Ectodermal cell (in vitro differentiated cells): Measurements from ENCODE around the gene INAFM2.

Source experiments
- H3K27ac ChIP-seq: 2 replicates; pipeline ENCODE4 v1.7.0; 2013; ENCODE audit warnings: mild to moderate bottlenecking, low read depth, low read length; ENCODE audit not compliant: insufficient read depth, poor library complexity, severe bottlenecking
- H3K27me3 ChIP-seq: 2 replicates; pipeline ENCODE4 v1.7.0; 2013; ENCODE audit warnings: mild to moderate bottlenecking, low read length; ENCODE audit not compliant: insufficient read depth, control insufficient read depth, poor library complexity, severe bottlenecking
- H3K36me3 ChIP-seq: one replicate; pipeline ENCODE4 v1.7.0; 2013; ENCODE audit warnings: low read length; ENCODE audit not compliant: control insufficient read depth, insufficient read depth
- H3K4me1 ChIP-seq: one replicate; pipeline ENCODE4 v1.7.0; 2013; ENCODE audit warnings: low read length; ENCODE audit not compliant: control insufficient read depth, insufficient read depth
- H3K4me3 ChIP-seq: 2 replicates; pipeline ENCODE4 v1.7.0; 2013; ENCODE audit warnings: low read depth, low read length, control low read depth; ENCODE audit not compliant: insufficient read depth
- H3K9me3 ChIP-seq: 2 replicates; pipeline ENCODE4 v1.7.0; 2013; ENCODE audit warnings: mild to moderate bottlenecking, low read length, moderate library complexity; ENCODE audit not compliant: control insufficient read depth
- WGBS, 2 experiments: methylation state at CpG; one replicate each; pipeline ENCODE4 v1.1.7; 2013; ENCODE audit warnings: missing lambda C conversion rate in 2 of 2; 5-methylcytosine and 5-hydroxymethylcytosine counted together

INAFM2 gene

GRCh38 chr15:40303576-40303975 is 19.9 kb upstream of the INAFM2 start:
- H3K9me3 ChIP-seq: peaks cover 3% of the 10 kb centered on the region
- no peaks in the 10 kb centered on the region for H3K36me3 ChIP-seq
- no peaks in the 10 kb centered on the region for H3K27me3 ChIP-seq
- WGBS, 2 experiments: 87 to 88% methylated on average over 2 of the region's 2 CpGs
- H3K27ac ChIP-seq: no peak overlapping the region
- peaks cover 6% of the 10 kb centered on the region for H3K4me1 ChIP-seq
- H3K4me3 ChIP-seq: no peak overlapping the region

GRCh38 chr15:40305281-40305680 is 18.2 kb upstream of the INAFM2 start:
- Histone ChIP-seq H3K27me3 (no peaks in the 10 kb centered on the region), H3K4me1 (peaks cover 15% of the 10 kb centered on the region), H3K9me3 (peaks cover 2% of the 10 kb centered on the region), H3K4me3 (no peak overlapping the region), H3K36me3 (no peaks in the 10 kb centered on the region), H3K27ac (no peak overlapping the region)
- 91 to 92% methylated on average over 4 of the region's 4 CpGs for WGBS, 2 experiments

DNA sequence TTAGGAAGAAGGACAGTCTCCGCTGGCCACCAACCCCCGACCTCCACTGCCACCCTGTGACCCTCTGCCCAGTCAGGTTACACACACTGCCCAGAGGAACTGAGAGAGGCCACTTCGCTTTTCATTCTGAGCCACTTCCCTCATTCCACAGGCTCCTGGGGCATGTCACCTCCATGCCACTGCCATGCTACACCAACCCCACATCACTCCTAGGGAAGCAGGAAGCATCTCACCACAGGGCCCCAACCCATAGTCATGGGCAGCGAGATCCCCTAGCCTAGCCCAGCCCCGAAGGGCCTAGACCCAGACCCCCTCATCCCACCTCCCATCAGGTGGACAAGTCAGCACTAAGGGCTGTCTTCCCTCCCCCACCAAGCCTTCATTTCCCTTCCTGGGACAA is 17.1 kb upstream of the INAFM2 start:
- H3K27me3 ChIP-seq: peaks cover 4% of the 10 kb centered on the region
- H3K27ac ChIP-seq: no peak overlapping the region
- H3K36me3 ChIP-seq: no peaks in the 10 kb centered on the region
- peaks cover 15% of the 10 kb centered on the region for H3K4me1 ChIP-seq
- 91 to 95% methylated on average over 5 of the region's 5 CpGs for WGBS, 2 experiments
- no peaks in the 10 kb centered on the region for H3K9me3 ChIP-seq
- no peak overlapping the region for H3K4me3 ChIP-seq

- 63 to 73% methylated on average over 7 of the region's 7 CpGs for WGBS, 2 experiments
These were observed 16.6 kb upstream of the INAFM2 start for GRCh38 chr15:40306908-40307307.

GRCh38 chr15:40307421-40308211 is 15.9 kb upstream of the INAFM2 start, which contains the start of gene PLCB2:
TSS of gene PLCB2 (minus strand) at chr15:40307935. CDS start at chr15:40307672, 263 bp downstream.
- H3K36me3 ChIP-seq: no peaks in the 10 kb centered on the region
- no peaks in the 10 kb centered on the region for H3K9me3 ChIP-seq
- H3K27ac ChIP-seq: no peak within 1 kb of the TSS
- H3K27me3 ChIP-seq: peaks cover 8% of the 10 kb centered on the region
- peaks cover 15% of the 10 kb centered on the region for H3K4me1 ChIP-seq
- H3K4me3 ChIP-seq: no peak within 1 kb of the TSS
- 63 to 67% methylated on average over 14 of the region's 15 CpGs for WGBS, 2 experiments

More at GRCh38 chr15:40306908-40307307, 16.6 kb upstream of the INAFM2 start:
- peaks cover 15% of the 10 kb centered on the region for H3K4me1 ChIP-seq
- no peak overlapping the region for H3K4me3 ChIP-seq
- H3K27ac ChIP-seq: no peak overlapping the region
- H3K36me3 ChIP-seq: no peaks in the 10 kb centered on the region
- H3K9me3 ChIP-seq: no peaks in the 10 kb centered on the region
- peaks cover 8% of the 10 kb centered on the region for H3K27me3 ChIP-seq

- peaks cover 8% of the 10 kb centered on the region for H3K27me3 ChIP-seq
- H3K36me3 ChIP-seq: no peaks in the 10 kb centered on the region
- no peak overlapping the region for H3K27ac ChIP-seq
- WGBS, 2 experiments: 75 to 79% methylated on average over 8 of the region's 8 CpGs
- H3K9me3 ChIP-seq: no peaks in the 10 kb centered on the region
- H3K4me3 ChIP-seq: no peak overlapping the region
- peaks cover 15% of the 10 kb centered on the region for H3K4me1 ChIP-seq
These were observed 14.1 kb upstream of the INAFM2 start for GRCh38 chr15:40309344-40309862.

GRCh38 chr15:40310001-40310959 is 13.2 kb upstream of the INAFM2 start:
- Histone ChIP-seq H3K4me3 (no peak overlapping the region), H3K27me3 (peaks cover 8% of the 10 kb centered on the region), H3K9me3 (no peaks in the 10 kb centered on the region), H3K4me1 (peaks cover 15% of the 10 kb centered on the region), H3K36me3 (no peaks in the 10 kb centered on the region), H3K27ac (no peak overlapping the region)
- WGBS, 2 experiments: 21 to 26% methylated on average over 4 of the region's 4 CpGs

GRCh38 chr15:40310993-40311392 is 12.5 kb upstream of the INAFM2 start:
- Histone ChIP-seq H3K4me3 (no peak overlapping the region), H3K9me3 (no peaks in the 10 kb centered on the region), H3K36me3 (no peaks in the 10 kb centered on the region), H3K27ac (no peak overlapping the region), H3K27me3 (peaks cover 8% of the 10 kb centered on the region), H3K4me1 (peaks cover 15% of the 10 kb centered on the region)
- whole genome bisulfite sequencing, 2 experiments: 70 to 71% methylated on average over 3 of the region's 3 CpGs

DNA sequence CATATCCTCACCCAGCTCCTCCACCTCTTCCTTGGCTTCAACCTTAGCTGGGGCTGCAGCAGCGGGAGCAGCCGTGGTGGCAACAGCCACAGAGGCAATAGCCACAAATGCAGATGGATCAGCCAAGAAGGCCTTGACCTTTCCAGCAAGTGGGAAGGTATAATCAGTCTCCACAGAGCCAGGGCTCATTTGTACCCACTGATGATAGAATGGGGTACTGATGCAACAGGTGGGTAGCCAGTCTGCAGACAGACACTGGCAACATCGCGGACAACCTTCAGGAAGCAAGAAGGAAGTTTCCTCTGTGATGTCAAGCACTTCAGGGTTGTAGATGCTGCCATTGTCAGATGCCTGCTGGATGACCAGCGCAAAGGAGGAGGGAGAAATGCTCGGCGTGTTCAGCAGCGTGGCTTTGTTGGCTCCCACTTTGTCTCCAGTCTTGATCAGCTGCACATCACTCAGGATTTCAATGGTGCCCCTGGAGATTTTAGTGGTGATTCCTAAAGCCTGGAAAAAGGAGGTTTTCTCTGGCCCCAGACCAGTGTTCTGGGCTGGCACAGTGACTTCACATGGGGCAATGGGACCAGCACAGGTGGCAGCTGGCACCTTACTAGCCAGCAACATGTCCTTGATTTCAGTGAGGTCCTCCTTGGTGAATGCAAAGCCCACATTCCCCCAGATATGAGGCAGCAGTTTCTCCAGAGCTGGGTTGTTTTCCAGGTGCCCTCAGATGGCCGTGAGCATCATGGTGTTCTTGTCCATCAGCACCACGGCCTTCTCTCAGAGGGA is 10.9 kb upstream of the INAFM2 start:
- Histone ChIP-seq H3K4me1 (peaks cover 10% of the 10 kb centered on the region), H3K27ac (no peak overlapping the region), H3K9me3 (no peaks in the 10 kb centered on the region), H3K4me3 (no peak overlapping the region), H3K27me3 (peaks cover 8% of the 10 kb centered on the region), H3K36me3 (no peaks in the 10 kb centered on the region)
- WGBS, 2 experiments: 90 to 94% methylated on average over 10 of the region's 10 CpGs
